Measurements from ENCODE around the gene WWP2.

- TF ChIP-seq EZH2 (IDR thresholded peaks at IDR 0.05; ENCODE audit: borderline replicate concordance, insufficient read depth, low read length, poor library complexity, severe bottlenecking) (no peak), EP300 (conservative IDR thresholded peaks at IDR 0.05; ENCODE audit: poor library complexity, severe bottlenecking) (no peak), RAD21 (conservative IDR thresholded peaks at IDR 0.05) (no peak), CTCF (IDR thresholded peaks at IDR 0.05; ENCODE audit: poor library complexity, severe bottlenecking) (no peak)
Observed at GRCh38 chr16:69934751-69935150, 172.6 kb downstream of the WWP2 start.
